Measurements from ENCODE around the gene COP1.

The COP1 gene

DNA sequence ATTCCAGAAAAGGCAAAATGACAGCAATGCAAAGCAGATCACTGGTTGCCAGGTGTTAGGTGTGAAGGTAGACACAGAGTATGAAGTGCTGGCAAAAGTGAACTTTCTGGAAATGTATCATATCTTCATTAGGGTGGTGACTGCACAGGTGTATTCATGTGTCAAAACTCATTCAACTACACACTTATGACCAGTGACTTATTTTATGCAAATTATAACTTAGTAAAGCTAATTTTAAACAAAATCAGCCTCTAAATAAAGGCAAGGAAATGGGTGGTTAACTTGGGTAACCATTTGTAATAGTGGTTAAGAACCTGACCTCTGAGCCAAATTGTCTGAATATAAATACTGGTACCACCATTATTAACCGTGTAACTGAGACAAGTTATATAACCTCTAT, 7.4 kb downstream of the COP1 start:
- DNase-seq (ENCODE audit: low spot score) = no peak

DNA sequence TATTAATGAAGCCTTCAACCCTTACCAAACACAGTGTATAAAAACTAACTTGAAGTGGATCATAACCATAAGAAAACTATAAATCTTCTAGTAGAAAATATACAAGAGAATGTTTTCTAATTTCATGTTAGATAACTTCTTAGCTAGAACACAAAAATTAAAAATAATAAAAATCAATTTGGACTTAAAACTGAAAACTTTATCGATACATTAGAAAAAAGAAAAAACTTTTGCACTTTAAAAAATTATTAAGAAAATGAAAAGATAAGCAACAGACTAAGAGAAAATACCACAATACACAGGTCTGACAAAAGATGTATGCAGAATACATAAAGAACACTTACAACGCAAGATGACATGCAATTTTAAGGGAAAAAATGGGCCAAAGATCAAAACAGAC, 8.7 kb downstream of the COP1 start:
- no peak for DNase-seq (ENCODE audit: low spot score)

DNA sequence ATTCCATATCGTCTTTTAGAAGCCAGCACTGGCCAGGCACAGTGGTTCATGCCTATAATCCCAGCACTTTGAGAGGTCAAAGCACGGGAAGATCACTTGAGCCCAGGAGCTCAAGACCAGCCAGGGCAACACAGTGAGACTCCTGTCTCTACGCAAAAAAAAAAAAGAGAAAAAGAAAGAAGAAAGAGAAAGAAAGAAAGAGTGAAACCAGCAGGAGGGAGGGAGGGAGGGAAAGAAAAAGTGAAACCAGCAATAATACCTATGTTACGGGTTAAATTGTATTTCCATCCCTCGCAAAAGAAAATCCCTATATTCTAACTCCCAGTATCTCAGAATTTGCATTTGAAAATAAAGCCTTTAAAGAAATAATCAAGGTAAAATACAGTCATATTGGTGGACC, 10.4 kb downstream of the COP1 start:
- no peak for DNase-seq (ENCODE audit: low spot score)

DNA sequence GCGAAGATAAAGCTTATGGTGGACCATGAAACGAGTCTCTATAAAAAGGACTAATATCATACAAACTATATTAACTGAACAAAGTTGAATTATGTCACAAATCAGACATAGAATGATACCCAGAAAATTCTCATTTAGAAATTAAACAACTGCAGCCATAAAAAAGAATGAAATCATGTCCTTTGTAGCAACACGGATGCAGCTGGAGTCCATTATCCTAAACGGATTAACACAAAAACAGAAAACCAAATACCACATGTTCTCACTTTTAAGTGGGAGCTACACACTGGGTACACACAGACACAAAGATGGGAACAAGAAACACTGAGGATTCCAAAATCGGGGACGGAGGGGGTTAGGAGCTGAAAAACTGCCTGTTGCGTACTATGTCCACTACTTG, 11.5 kb downstream of the COP1 start:
- no peak for DNase-seq (ENCODE audit: low spot score)

DNA sequence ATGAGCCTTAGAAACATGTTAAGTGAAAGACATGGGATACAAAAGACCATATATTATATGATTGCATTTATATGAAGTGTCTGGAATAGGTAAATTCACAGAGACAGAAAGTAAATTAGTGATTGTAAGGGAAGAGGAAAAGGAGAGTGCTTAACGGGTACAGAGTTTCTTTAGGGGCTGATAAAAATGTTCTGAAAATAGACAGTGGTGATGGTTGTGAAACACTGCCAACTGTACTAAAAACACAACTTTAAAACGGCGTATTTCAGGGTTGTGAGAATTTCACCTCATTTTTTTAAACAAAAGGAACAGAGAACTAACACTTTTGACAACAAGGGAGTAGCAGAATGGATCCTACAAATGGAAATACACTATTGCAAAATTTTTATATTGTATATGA, 13.4 kb downstream of the COP1 start:
- DNase-seq (ENCODE audit: low spot score) = no peak

DNA sequence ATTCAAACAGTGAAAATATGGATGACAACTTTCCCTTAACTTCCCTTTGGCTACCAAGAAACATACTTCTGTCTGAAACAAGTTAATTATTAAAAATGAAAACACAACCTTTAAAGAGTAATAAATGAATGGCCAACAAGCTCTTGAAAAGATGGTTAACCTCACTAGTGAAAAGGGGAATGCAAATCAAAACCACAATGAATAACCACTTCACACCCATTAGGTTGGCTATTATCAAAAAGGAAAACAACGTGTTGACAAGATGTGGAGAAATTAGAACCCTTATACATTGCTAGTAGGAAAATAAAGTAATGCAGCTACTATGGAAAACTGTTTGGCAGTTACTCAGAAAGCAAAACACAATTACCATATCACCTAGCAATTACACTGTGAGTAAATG, 14.1 kb downstream of the COP1 start:
- DNase-seq (ENCODE audit: low spot score) = no peak

DNA sequence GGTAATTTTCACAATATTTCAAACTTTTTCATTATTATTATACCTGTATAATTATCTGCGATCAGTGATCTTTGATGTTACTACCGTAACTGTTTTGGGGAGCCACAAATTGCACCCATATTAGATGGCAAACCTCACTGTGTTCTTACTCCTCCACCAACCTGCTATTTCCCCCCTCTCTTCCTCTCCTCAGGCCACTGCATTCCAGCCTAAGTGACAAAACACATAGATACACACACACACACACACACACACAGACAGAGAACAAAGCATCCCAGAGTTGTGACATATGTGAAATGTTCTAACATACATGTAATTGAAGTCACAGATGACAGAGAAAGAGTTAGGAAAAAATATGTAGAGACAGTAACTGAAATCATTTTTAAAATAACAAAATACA, 18.5 kb downstream of the COP1 start:
- no peak for DNase-seq (ENCODE audit: low spot score)

DNA sequence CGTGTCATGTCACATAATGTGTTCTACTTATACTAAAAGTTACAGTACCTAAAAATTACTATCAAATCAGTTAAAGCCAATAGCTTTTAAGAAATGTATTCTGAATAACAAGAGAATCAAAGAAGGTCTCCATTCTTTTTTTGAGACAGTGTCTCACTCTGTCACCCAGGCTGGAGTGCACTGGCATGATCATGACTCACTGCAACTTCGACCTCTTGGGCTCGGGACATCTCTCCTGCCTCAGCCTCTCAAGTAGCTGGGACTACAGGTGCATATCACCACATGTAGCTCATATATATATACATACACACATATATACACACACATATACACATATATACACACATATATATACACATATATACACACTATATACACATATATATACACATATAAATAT, 20.1 kb downstream of the COP1 start:
- no peak for DNase-seq (ENCODE audit: low spot score)

DNA sequence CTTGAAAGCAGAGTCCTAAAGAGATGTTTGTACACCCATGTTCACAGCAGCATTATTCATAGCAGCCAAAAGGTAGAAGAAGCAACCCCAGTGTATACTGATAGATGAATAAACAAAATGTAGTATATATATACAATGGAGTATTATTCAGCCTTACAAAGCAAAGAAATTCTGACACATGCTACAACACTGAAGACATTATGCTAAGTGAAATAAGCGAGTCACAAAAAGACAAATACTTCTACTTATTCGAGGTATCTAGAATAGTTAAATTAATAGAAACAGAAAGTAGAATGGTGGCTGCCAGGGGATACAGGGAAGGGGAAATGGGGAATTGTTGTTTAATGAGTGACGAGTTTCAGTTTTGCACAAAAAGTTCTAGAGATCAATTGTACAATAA, 23.5 kb downstream of the COP1 start:
- DNase-seq (ENCODE audit: low spot score) = no peak

DNA sequence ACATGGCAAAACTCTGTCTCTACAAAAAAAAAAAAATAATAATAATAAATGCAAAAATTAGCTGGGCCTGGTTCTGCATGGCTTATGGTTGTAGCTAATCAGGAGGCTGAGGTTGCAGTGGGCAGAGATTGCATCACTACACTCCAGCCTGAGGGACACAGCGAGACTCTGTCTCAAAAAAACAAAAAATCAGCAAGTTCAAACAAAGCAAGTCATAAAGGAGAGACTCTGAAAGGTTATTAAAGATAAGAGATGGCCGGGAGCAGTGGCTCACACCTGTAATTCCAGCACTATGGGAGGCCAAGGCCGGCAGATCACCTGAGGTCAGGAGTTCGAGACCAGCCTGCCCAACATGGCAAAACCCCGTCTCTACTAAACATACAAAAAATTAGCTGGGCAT, 28.8 kb downstream of the COP1 start:
- no peak for DNase-seq (ENCODE audit: low spot score)

DNA sequence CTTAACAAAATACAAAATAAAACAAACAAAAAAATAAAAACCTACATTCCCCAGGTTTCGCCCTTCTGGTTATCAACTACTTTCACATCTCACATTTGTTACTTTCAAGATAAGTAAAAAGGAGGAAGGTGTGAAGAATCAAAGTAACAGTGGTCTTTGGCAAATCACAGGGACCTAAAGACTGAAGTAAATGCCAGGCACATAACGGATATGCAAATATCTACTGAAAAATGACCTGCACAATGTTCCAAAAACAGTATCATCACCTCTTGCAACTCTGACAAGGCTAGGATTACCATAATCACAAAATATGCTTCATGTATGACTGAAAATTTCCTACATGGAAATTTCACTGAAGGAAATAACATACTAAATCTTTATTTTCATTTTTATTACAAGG, 29.3 kb downstream of the COP1 start:
- DNase-seq (ENCODE audit: low spot score) = no peak

DNA sequence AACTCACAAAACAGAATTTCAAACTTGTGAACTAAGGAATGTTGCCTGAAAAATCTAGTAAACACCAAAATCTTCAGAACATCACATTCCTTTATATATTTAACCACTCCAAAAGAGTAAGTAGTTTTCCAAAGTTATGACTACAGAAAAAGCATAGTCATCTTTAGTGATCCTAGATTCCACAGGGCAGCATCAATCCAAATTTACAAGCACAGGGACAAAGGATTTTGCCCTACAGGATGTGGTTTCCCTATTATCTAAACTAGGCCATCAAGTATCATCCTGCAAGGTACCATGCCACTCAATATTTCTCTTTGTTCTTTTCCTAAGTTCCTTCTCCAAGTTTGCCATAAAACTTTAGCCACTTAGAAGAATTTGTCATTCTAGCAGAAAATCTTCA, 33.0 kb downstream of the COP1 start:
- no peak for DNase-seq (ENCODE audit: low spot score)

DNA sequence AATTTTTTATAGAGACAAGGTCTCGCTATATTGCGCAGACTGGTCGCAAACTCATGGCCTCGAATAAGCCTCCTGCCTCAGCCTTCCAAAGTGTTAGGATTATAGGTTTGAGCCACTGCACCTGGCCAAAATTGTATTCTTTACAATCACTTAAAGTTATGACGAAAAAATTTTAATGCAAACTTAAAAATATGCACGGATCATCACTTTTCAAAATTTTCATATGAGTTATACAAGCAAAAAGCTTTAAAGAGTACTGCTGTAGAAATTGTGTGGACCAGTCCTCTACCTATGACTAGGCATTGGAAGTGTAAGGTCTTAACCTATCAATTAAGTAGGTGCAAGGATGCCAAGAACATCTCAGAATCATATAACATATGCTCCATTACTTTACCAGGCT, 34.9 kb downstream of the COP1 start:
- no peak for DNase-seq (ENCODE audit: low spot score)

DNA sequence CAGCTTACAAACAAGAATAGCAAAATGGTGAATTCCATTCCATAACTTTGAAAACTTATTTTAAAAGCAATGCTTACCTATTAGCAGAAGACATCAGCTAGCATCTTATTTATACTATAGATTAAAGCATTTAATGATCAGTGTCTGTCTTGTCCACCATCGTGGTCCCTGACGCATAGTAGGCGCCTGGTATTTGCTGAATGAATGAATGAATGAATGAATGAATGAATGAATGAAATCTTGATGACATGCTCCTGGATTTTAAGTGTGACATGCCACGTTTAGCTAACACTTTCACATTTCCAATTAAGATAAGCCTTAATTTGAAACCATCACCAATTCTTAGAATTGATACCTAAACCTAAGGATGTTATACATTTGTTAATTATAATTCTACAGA, 39.9 kb downstream of the COP1 start:
- no peak for DNase-seq (ENCODE audit: low spot score)

DNA sequence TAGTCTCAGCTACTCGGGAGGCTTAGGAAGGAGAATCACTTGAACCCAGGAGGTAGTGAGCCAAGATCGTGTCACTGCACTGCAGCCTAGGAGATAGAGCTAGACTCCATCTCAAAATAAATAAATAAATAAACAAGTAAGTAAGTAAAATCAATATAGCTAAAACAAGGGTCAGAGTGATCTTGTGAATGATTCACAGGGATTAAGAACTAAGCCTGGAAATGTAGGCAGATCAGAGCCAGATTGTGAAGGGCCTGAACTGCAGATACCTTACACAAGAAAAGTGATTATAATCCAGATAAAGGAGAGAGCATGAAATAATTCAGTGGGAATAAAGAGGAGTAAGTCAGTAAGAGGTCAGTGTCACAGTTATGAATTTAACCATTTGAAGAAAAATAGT, 41.5 kb downstream of the COP1 start:
- no peak for DNase-seq (ENCODE audit: low spot score)

DNA sequence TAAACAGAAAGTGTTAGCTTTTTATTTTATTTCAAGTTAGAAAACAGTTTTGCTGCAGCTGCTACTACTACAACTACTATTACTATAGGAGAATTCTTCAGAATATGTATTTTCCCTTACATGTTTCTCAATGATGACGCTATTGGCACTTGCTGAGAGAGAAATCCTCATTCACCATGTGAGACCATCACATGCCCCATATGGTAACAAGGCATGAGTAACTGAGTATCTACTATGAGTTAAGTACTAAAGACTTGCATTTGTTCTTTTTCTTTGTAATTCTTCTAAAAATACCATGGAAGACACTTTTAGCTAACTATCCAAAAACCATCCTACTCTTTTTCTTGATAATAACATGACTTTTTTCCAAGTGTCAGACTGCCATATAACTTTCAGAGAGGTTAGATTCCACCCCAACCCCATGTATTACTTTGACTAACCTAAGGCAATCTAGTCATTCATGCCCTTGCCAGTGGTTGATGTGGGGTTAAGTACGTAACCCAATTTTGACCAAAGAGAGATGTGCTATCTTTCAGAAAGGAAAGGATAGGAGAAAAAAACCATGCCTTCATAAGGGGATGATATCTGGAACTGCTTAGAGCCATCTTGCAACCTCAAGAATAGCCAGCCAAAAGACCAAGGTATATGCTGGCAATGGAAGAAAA, 42.9 kb downstream of the COP1 start:
- no peak for DNase-seq (ENCODE audit: low spot score)

DNA sequence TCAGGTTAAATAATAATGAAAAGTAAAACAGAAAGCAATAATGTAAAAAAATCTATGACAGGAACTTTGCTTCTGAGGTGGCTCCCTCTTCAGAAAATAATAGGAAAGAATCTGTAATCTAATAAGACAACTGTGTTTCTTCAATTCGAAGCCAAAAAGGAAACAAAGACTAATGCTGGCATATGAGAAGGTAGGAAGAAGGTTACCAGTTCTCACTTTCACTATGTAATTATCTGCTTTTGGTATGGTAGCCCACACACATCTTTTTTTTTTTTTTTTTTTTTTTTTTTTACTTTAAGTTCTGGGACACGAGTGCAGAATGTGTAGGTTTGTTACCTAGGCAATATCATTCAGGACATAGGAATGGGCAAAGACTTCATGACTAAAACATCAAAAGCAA, 47.1 kb downstream of the COP1 start:
- DNase-seq (ENCODE audit: low spot score) = no peak

DNA sequence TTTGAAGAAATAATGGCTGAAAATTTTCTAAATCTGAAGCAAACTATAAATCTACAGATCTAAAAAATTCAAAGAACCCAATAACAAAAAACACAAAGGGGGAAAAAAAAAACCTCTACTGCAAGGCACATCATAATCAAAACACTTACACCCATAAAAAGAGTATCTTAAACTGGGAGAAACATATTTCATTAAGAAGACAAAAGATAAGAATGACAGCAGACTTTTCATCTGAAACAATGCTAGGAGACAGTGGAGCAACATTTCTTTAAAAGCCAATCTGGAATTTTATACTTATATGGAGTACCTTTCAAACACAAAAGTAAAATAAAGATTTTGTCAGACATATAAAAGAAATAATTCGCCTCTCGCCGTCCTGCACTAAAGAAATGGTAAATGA, 49.1 kb downstream of the COP1 start:
- no peak for DNase-seq (ENCODE audit: low spot score)

DNA sequence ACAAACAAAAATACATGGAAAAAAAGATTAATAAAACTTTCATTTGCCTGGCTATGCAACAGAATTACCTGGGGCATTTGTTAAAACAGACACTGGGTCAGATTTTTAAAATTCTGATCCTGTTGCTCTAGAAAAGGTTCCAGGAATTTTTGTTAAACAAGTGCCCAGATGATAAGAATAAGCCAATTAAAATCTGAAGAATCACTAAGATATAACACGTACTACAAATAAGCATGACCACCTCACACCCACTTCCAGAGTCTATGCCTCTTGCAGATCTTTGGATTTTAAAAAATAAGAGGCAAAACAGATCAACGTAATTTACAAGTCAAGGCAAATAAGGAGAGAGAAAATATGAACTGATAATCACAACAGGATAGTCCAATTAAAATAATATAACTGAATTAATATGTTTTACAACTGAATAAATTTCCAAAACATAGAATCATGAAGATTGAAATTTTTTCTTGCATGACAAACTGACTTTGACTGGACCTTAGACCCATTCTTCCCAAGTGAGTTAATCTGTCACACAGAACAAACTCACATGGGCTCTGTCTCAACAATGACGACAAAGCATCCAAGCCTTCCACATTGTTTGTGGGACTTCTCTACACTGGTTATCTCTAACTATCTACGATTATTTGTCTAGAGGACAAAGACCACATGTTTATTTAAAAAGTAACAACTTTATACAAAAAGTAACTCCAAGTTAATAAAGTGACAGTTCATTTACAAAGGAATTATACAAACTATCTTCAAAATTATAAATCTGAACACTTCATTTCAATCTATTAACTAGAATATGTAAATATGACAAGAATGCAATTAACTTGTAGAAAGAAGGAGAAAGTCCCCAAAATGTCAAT, 56.9 kb downstream of the COP1 start:
- no peak for DNase-seq (ENCODE audit: low spot score)

DNA sequence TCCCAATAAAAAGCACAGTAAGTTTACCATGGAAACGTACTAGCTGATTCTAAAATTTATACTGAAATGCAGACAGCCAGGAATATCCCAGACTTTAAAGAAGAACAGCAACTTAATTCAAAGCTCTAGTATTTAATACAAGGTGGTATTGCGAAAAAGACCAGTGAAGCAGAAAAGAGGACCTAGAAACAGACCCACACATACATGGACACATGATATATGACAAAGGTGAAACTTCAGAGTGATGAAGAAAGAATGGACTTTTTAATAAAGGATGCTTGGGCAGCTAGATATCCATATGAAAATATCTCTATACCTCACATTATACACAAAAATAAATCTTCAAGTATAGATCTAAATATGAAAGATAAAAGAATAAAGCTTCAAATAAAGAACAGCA, 62.6 kb downstream of the COP1 start:
- DNase-seq (ENCODE audit: low spot score) = no peak

DNA sequence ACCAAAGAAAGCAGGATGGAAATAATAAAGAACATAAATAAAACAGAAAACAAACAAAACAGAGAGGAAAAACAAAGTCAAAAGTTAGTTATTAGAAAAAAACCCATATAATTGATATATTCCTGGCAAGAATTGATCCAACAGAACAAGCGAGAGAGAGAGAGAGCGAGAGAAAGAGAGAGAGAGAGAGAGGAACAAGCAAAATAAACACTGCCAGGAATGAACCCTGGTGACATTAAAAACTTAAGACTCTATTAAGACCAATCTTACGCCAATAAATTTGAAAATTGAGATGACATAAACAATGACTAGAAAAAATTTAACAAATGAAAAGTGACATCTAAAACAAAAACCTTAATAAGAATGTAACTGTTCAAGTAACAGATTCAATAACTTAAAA, 64.1 kb downstream of the COP1 start:
- DNase-seq (ENCODE audit: low spot score) = no peak

DNA sequence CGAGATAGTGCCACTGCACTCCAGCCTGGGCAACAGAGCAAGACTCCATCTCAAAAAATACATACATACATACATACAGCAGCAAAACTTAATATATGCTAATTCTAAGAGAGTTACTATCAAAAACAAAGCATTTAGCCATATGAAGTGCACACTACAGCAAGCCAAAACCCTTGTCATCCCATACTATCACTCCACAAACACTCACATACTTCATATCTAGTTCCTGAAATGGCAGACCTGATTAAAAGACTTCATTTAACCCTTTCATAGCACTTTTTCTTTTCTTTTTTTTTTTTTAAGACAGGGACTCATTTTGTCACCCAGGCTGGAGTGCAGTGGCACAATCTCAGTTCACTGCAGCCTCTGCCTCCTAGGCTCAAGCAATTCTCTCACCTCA, 65.6 kb downstream of the COP1 start:
- DNase-seq (ENCODE audit: low spot score) = no peak

DNA sequence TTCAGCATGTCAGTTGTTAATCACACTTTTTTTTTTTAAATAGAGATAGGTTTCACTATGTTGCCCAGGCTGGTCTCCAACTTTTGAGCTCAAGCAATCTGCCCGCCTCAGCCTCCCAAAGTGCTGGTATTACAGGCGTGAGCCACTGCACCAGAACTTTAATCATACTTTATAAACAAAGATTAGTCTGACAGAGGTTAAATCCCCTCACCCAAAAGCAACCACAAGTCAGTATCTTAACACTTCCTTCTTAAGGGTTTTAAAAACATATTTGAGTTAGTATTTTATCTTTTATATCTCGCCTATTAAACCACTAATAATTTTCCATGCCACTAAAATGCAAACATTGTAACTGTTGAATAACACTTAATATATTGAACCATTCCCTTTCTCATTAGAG, 70.2 kb downstream of the COP1 start:
- DNase-seq (ENCODE audit: low spot score) = no peak

DNA sequence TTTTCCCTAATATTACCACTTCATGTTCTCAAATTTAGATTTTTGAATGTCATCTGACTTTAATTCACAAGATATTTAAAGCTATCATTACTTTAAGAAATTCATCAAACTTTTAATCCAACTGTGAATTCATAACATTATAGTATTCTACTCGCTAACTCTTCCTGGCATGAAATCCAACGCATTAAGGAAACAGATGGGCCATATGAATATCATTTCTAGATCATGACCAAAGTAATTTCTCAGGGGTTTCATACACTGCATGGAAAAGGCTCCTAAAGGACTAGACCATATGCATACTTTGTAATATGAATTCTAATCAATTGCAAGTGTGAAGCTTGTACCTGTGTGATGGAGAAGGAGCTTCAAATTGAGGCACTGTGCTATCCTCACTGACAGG, 72.4 kb downstream of the COP1 start:
- DNase-seq (ENCODE audit: low spot score) = no peak

Data from hematopoietic multipotent progenitor cell treated with erythropoietin and hydrocortisone succinate and interleukin-3 and kit ligand, for 17 days (in vitro differentiated cells).